Coronary artery (tissue), 2 donors: ENCODE measurements around the gene CFAP251.
A peak's percentile ranks its signal among the peaks of the same experiment; 100 is the strongest.

Experiments used
- DNase-seq: peaks from one replicate; pipeline ENCODE4 v3.0.0-alpha.2; 2017; ENCODE audit warnings: low spot score
- H3K27ac ChIP-seq, 2 donors: fragments of 200-600 bp; sonication (generic); one replicate each; pipeline ENCODE4 v1.5.1; 2016 to 2019
- H3K4me3 ChIP-seq: fragments of 200-600 bp; sonication (generic); 2 replicates; pipeline ENCODE4 v1.5.1; 2016; ENCODE audit warnings: mild to moderate bottlenecking, moderate library complexity
- CTCF ChIP-seq: fragments of 200-600 bp; sonication (generic); IDR thresholded peaks from one replicate; pipeline ENCODE4 v1.5.1; 2019; ENCODE audit warnings: antibody characterized with exemption

The CFAP251 gene

GRCh38 chr12:122043476-122043875 lies 125.1 kb downstream of the CFAP251 start:
- TF ChIP-seq CTCF, result no peak
- Histone ChIP-seq H3K4me3 (no peak overlapping the region), H3K27ac (no peak overlapping the region)
- no peak for DNase-seq

- no peak overlapping the region for H3K27ac ChIP-seq
- DNase-seq, result no peak
- no peak overlapping the region for H3K4me3 ChIP-seq
- no peak for TF ChIP-seq CTCF
These were observed 126.9 kb downstream of the CFAP251 start for GRCh38 chr12:122045262-122045661.

- Histone ChIP-seq H3K27ac (no peak overlapping the region), H3K4me3 (no peak overlapping the region)
- DNase-seq, result no peak
- TF ChIP-seq CTCF, result no peak
These were observed 127.8 kb downstream of the CFAP251 start for GRCh38 chr12:122046145-122046544.

GRCh38 chr12:122048151-122048550 lies 129.8 kb downstream of the CFAP251 start:
- DNase-seq, result no peak
- H3K27ac ChIP-seq, result no peak overlapping the region
- H3K4me3 ChIP-seq, result no peak overlapping the region
- TF ChIP-seq CTCF, result no peak

GRCh38 chr12:122049827-122050226 lies 131.4 kb downstream of the CFAP251 start:
- TF ChIP-seq CTCF, result no peak
- no peak overlapping the region for H3K4me3 ChIP-seq
- DNase-seq, result no peak
- no peak overlapping the region for H3K27ac ChIP-seq

- TF ChIP-seq CTCF, result no peak
- Histone ChIP-seq H3K27ac (peak overlapping the region; percentile 87 to 90), H3K4me3 (no peak overlapping the region)
- no peak for DNase-seq
These were observed 132.3 kb downstream of the CFAP251 start for GRCh38 chr12:122050706-122051105.

GRCh38 chr12:122051231-122051876 lies 133.0 kb downstream of the CFAP251 start:
- TF ChIP-seq CTCF, result no peak
- peak overlapping the region; percentile 4 for H3K4me3 ChIP-seq
- peak overlapping the region; percentile 87 to 90 for H3K27ac ChIP-seq
- no peak for DNase-seq
